ENCODE measurements around the gene SPANXB1. TPM values are rescaled to one million over a fixed set of nuclear protein-coding genes. Genes with fewer than 3 reads are reported as not detected.

The SPANXB1 gene
- total RNA-seq, 1 experiment from 2014 or later, result not detected

DNA sequence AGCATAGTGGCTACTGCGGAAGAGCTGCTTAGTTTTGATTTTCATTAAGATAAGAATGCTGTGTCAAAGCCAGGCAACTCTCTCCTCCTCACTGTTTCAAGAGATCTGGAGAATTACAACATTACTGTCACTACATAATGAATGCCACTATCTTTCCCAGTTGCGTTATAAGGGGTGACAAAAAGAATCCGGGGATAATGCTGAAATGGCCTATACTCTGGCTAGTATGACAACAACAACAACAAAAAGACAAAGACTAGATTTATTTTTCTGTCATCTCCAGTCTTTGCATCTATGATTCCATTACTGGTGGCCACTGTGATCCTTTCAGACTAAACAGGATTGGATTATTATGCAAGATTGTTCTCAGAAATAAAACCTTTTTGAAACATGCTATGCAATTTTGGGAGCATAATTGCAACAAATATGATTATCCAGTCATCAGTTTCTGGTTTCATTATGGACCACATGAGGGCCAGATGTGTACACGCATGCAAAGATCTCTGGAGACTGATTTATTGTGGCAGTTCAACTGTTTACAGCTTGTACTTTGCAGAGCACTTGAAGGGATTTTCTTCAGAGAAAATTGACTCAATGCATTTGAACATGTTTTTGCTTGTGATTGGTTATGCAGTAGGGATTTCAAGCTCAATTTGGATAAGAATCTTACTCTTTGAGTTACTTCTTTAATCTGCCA lies 31.1 kb upstream of the SPANXB1 start:
- H4K91ac ChIP-seq (ENCODE audit: insufficient read length, low read depth, low read length), result no peak overlapping the region
- Mint-ChIP-seq H3K27me3 (ENCODE audit: low read depth) (no peaks in the 10 kb centered on the region; the same call in 1 of the 2 replicates), H3K27ac (no peak overlapping the region), H3K36me3 (ENCODE audit: insufficient read depth in 1 of 3, low read depth in 3 of 3) (peaks cover 0 to 2% (median 2%) of the 10 kb centered on the region in 3 experiments; a peak in 1 of 7 replicates), H3K9me3 (peaks cover 61 to 64% of the 10 kb centered on the region in 2 experiments), H3K4me3 (no peak overlapping the region), H3K4me1 (no peaks in the 10 kb centered on the region)
- H2BK5ac ChIP-seq (ENCODE audit: insufficient read length, low read length), result no peak overlapping the region
- no peak overlapping the region for H2AK5ac ChIP-seq (ENCODE audit: insufficient read length, low read length)
- no peak overlapping the region for H3K27ac ChIP-seq (ENCODE audit: insufficient read length, low read depth, low read length)
- H3K14ac ChIP-seq (ENCODE audit: insufficient read depth, low read length), result no peak overlapping the region
- no peak overlapping the region for H3K23ac ChIP-seq (ENCODE audit: insufficient read length, low read depth, low read length)
- no peak overlapping the region for H4K8ac ChIP-seq (replicated peaks; ENCODE audit: insufficient read length, low read depth, low read length)
- H3K79me1 ChIP-seq (ENCODE audit: insufficient read depth, low read depth, low read length, poor library complexity, severe bottlenecking), result no peaks in the 10 kb centered on the region
- H3K23me2 ChIP-seq (ENCODE audit: insufficient read length, low read depth, low read length, poor library complexity, severe bottlenecking), result no peaks in the 10 kb centered on the region
- no peak for DNase-seq
- H2BK20ac ChIP-seq (ENCODE audit: low read depth, low read length, poor library complexity, severe bottlenecking), result no peak overlapping the region
- no peak overlapping the region for H2BK15ac ChIP-seq (ENCODE audit: low read depth, low read length)
- no peak overlapping the region for H2BK120ac ChIP-seq (ENCODE audit: low read depth, low read length, poor library complexity, severe bottlenecking)
- no peaks in the 10 kb centered on the region for H4K20me1 ChIP-seq (ENCODE audit: control insufficient read depth, insufficient read depth, insufficient read length)
- H3K27me3 ChIP-seq (ENCODE audit: insufficient read depth, low read length), result no peaks in the 10 kb centered on the region
- H4K5ac ChIP-seq (ENCODE audit: insufficient read length, low read depth, low read length), result no peak overlapping the region
- H3K56ac ChIP-seq (ENCODE audit: insufficient read length, low read depth, low read length), result no peak overlapping the region
- H3K4me2 ChIP-seq (ENCODE audit: insufficient read depth, insufficient read length, low read length), result no peak overlapping the region
- peaks cover 15% of the 10 kb centered on the region for H3K9me3 ChIP-seq (ENCODE audit: control insufficient read depth, low read depth, low read length)
- H3K4ac ChIP-seq (ENCODE audit: low read depth, low read length), result no peak overlapping the region
- no peak overlapping the region for H3T11ph ChIP-seq (ENCODE audit: low read length)
- no CpG with 5 or more reads among the region's 4 CpGs for WGBS (ENCODE audit: extremely low coverage, insufficient read length, low lambda C conversion rate)
- no peak overlapping the region for H3K18ac ChIP-seq (ENCODE audit: insufficient read length, low read depth, low read length)
- H3K4me1 ChIP-seq (ENCODE audit: insufficient read depth, low read length), result no peaks in the 10 kb centered on the region
- no peaks in the 10 kb centered on the region for H3K79me2 ChIP-seq (ENCODE audit: insufficient read depth, low read length)
- TF ChIP-seq CTCF (conservative IDR thresholded peaks at IDR 0.05), result no peak
- H2BK12ac ChIP-seq (ENCODE audit: insufficient read length, low read depth, low read length), result no peak overlapping the region
- H2AFZ ChIP-seq (ENCODE audit: low read length), result no peak overlapping the region
- H3K9ac ChIP-seq (ENCODE audit: extremely low read depth, insufficient read length, low read length), result no peak overlapping the region

Measured in H9 (cell line).